ENCODE measurements around the gene C10orf62. TPM values are rescaled to one million over a fixed set of nuclear protein-coding genes. Genes with fewer than 3 reads are reported as not detected.
"Not testable (repeated sequence)": the region's sequence is repeated elsewhere in the genome, so short reads cannot be mapped to it uniquely, and the experiment has no call there.

The C10orf62 gene
- total and polyA plus RNA-seq, 12 donors, result 0.26 to 2.3 (median 0.90) TPM; not detected in 3

DNA sequence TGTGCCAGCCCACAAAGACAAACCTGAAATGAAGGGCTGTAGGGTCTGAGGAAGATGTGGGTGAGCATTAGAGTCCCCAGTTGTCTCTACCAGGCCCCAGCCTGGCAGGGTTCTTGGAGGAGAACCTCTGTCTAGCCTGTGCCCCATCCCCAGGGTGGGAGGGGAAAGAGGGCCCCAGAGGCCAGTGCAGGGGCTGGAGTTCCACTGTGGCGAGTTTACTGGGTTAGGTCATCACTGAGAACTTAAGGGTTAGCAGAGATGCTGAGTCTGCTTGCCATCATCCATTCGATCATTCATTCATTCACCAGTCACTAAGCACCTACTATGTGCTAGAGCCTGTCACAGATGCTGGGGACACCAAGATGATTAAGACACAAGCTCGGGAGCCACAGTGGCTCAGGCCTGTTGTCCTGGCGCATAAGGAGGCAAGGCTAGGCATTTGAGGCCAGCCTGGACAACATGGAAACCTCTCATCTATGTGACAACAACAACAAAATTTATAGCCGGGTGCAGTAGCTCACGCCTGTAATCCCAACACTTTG is 14.3 kb upstream of the C10orf62 start:
- H3K27me3 ChIP-seq, result no peaks in the 10 kb centered on the region
- H3K27ac ChIP-seq, result peak overlapping the region; percentile 60 to 97 (median 93)
- no peaks in the 10 kb centered on the region for H3K9me3 ChIP-seq (replicated peaks in 1 of 3)
- peak in 2 of 7 donors; percentile 6 to 12 for DNase-seq
- WGBS, 4 donors, result 83 to 88% (median 87%) methylated on average over 4 to 6 of the region's 6 CpGs
- TF ChIP-seq CTCF (IDR thresholded peaks at IDR 0.05) (no peak), POLR2A (IDR thresholded peaks at IDR 0.05) (no peak)
- intact Hi-C loops (cut with DNase I), result loop anchor here in 1 of 2 donors (10.0 kb wide), 1 partner anchor 160 kb away; the partner anchor contains the start of gene ZFYVE27
- no peak overlapping the region for H3K4me3 ChIP-seq
- peaks cover 6 to 27% of the 10 kb centered on the region in 2 donors for H3K4me1 ChIP-seq (replicated peaks in 1 of 2)
- H3K36me3 ChIP-seq (replicated peaks in 1 of 2), result peaks cover 0 to 8% of the 10 kb centered on the region in 2 donors

- peak overlapping the region in 1 of 5 donors; percentile 96 for H3K27ac ChIP-seq
- not testable (repeated sequence) for H3K36me3 ChIP-seq (replicated peaks in 1 of 2); H3K9me3 ChIP-seq (replicated peaks in 1 of 3); H3K4me3 ChIP-seq; DNase-seq; H3K27me3 ChIP-seq
- WGBS, 4 donors, result 38 to 59% (median 52%) methylated on average over 5 of the region's 5 CpGs
- H3K4me1 ChIP-seq (replicated peaks in 1 of 2), result peaks cover 6 to 27% of the 10 kb centered on the region in 2 donors
- intact Hi-C loops (cut with DNase I), result loop anchor here in 1 of 2 donors (10.0 kb wide), 1 partner anchor 158 kb away; the partner anchor contains the start of gene ZFYVE27
These were observed 13.0 kb upstream of the C10orf62 start for GRCh38 chr10:97576487-97576886.

GRCh38 chr10:97577701-97578100 is 11.8 kb upstream of the C10orf62 start:
- H3K27me3 ChIP-seq, result no peaks in the 10 kb centered on the region
- H3K27ac ChIP-seq, result no peak overlapping the region
- no peaks in the 10 kb centered on the region for H3K9me3 ChIP-seq (replicated peaks in 1 of 3)
- H3K4me3 ChIP-seq, result no peak overlapping the region
- no peaks in the 10 kb centered on the region for H3K36me3 ChIP-seq (replicated peaks in 1 of 2)
- no peak for DNase-seq
- TF ChIP-seq POLR2A (IDR thresholded peaks at IDR 0.05), result no peak
- TF ChIP-seq CTCF (IDR thresholded peaks at IDR 0.05), result no peak
- peaks cover 6 to 23% of the 10 kb centered on the region in 2 donors for H3K4me1 ChIP-seq (replicated peaks in 1 of 2)
- intact Hi-C loops (cut with DNase I), result loop anchor here in 1 of 2 donors (10.0 kb wide), 1 partner anchor 157 kb away; the partner anchor contains the start of gene ZFYVE27
- 65 to 79% (median 73%) methylated on average over 4 to 9 of the region's 9 CpGs for WGBS, 4 donors

DNA sequence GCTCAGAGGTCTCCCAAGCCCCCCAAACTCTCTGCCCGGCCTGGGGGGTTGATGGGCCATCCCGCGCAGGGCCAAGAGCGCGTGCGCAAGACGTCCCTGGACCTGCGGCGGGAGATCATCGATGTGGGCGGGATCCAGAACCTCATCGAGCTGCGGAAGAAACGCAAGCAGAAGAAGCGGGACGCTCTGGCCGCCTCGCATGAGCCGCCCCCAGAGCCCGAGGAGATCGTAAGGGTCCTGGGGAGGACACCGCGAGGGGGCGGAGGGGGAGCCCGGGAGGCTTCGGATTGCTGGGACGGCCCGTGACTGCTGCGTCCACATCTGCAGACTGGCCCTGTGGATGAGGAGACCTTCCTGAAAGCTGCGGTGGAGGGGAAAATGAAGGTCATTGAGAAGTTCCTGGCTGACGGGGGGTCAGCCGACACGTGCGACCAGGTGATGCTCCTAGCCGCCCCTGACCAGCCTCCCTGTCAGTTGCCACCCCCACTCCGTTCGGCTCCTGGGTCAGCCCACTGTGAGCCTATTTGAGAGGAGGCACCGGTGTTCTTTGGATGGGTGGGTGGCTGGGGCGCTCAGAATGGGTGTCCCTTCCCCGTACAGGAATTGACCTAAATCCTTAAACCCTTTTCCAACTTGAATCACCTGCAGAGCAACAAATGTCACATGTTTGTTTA is 11.2 kb upstream of the C10orf62 start:
- intact Hi-C loops (cut with DNase I), result loop anchor here in 1 of 2 donors (10.0 kb wide), 1 partner anchor 156 kb away; the partner anchor contains the start of gene ZFYVE27
- Histone ChIP-seq H3K27me3 (no peaks in the 10 kb centered on the region), H3K9me3 (replicated peaks in 1 of 3) (no peaks in the 10 kb centered on the region), H3K4me1 (replicated peaks in 1 of 2) (peaks cover 6 to 20% of the 10 kb centered on the region in 2 donors), H3K36me3 (replicated peaks in 1 of 2) (no peaks in the 10 kb centered on the region), H3K27ac (no peak overlapping the region), H3K4me3 (no peak overlapping the region)
- TF ChIP-seq CTCF (IDR thresholded peaks at IDR 0.05) (no peak), POLR2A (IDR thresholded peaks at IDR 0.05) (no peak)
- DNase-seq, result no peak
- 66 to 85% (median 79%) methylated on average over 34 to 40 of the region's 40 CpGs for WGBS, 4 donors

All from adrenal gland (tissue), 12 donors.